ENCODE data around the gene LEFTY1.

Gene LEFTY1

GRCh38 chr1:225926551-225927113 is 37.7 kb upstream of the LEFTY1 start:
- Histone ChIP-seq H3K36me3 (ENCODE audit: control insufficient read depth, insufficient read depth, low read length, severe bottlenecking) (peaks cover 5% of the 10 kb centered on the region), H3K4me3 (ENCODE audit: low read length) (no peak overlapping the region), H3K9me3 (ENCODE audit: control insufficient read depth, low read length) (no peaks in the 10 kb centered on the region), H3K4me1 (ENCODE audit: control insufficient read depth, insufficient read depth, low read length) (peaks cover 14% of the 10 kb centered on the region), H3K9ac (ENCODE audit: low read length) (no peak overlapping the region), H3K27me3 (replicated peaks; ENCODE audit: control insufficient read depth, insufficient read depth, low read length) (no peaks in the 10 kb centered on the region)
- DNase-seq (ENCODE audit: low read depth): peak; percentile 15

- Histone ChIP-seq H3K9ac (ENCODE audit: low read length) (peak within 1 kb of the TSS; percentile 100), H3K4me3 (ENCODE audit: low read length) (peak within 1 kb of the TSS; percentile 100), H3K9me3 (ENCODE audit: control insufficient read depth, low read length) (no peaks in the 10 kb centered on the region), H3K4me1 (ENCODE audit: control insufficient read depth, insufficient read depth, low read length) (peaks cover 22% of the 10 kb centered on the region), H3K36me3 (ENCODE audit: control insufficient read depth, insufficient read depth, low read length, severe bottlenecking) (peaks cover 20% of the 10 kb centered on the region), H3K27me3 (replicated peaks; ENCODE audit: control insufficient read depth, insufficient read depth, low read length) (no peaks in the 10 kb centered on the region)
- peak; percentile 98 for DNase-seq (ENCODE audit: low read depth)
Measured at GRCh38 chr1:225923692-225924555, 35.0 kb upstream of the LEFTY1 start, which contains the start of gene PYCR2. PYCR2 (minus strand) TSS chr1:225924250; CDS start chr1:225924110, 140 bp downstream.

- no peak for DNase-seq (ENCODE audit: low read depth)
Measured at GRCh38 chr1:225923381-225923691, 34.4 kb upstream of the LEFTY1 start.

GRCh38 chr1:225921734-225922709 is 33.1 kb upstream of the LEFTY1 start:
- Histone ChIP-seq H3K9me3 (ENCODE audit: control insufficient read depth, low read length) (no peaks in the 10 kb centered on the region), H3K9ac (ENCODE audit: low read length) (no peak overlapping the region), H3K27me3 (replicated peaks; ENCODE audit: control insufficient read depth, insufficient read depth, low read length) (no peaks in the 10 kb centered on the region), H3K4me3 (ENCODE audit: low read length) (no peak overlapping the region), H3K36me3 (ENCODE audit: control insufficient read depth, insufficient read depth, low read length, severe bottlenecking) (peaks cover 34% of the 10 kb centered on the region), H3K4me1 (ENCODE audit: control insufficient read depth, insufficient read depth, low read length) (peaks cover 22% of the 10 kb centered on the region)
- DNase-seq (ENCODE audit: low read depth): no peak

More at GRCh38 chr1:225923381-225923691, 34.4 kb upstream of the LEFTY1 start:
- Histone ChIP-seq H3K4me3 (ENCODE audit: low read length) (peak overlapping the region; percentile 100), H3K9ac (ENCODE audit: low read length) (peak overlapping the region; percentile 100), H3K9me3 (ENCODE audit: control insufficient read depth, low read length) (no peaks in the 10 kb centered on the region), H3K27me3 (replicated peaks; ENCODE audit: control insufficient read depth, insufficient read depth, low read length) (no peaks in the 10 kb centered on the region), H3K4me1 (ENCODE audit: control insufficient read depth, insufficient read depth, low read length) (peaks cover 22% of the 10 kb centered on the region), H3K36me3 (ENCODE audit: control insufficient read depth, insufficient read depth, low read length, severe bottlenecking) (peaks cover 21% of the 10 kb centered on the region)

GRCh38 chr1:225919906-225920305 is 31.0 kb upstream of the LEFTY1 start:
- peaks cover 38% of the 10 kb centered on the region for H3K36me3 ChIP-seq (ENCODE audit: control insufficient read depth, insufficient read depth, low read length, severe bottlenecking)
- H3K4me3 ChIP-seq (ENCODE audit: low read length): no peak overlapping the region
- H3K9me3 ChIP-seq (ENCODE audit: control insufficient read depth, low read length): no peaks in the 10 kb centered on the region
- H3K4me1 ChIP-seq (ENCODE audit: control insufficient read depth, insufficient read depth, low read length): peaks cover 20% of the 10 kb centered on the region
- DNase-seq (ENCODE audit: low read depth): peak; percentile 75
- no peaks in the 10 kb centered on the region for H3K27me3 ChIP-seq (replicated peaks; ENCODE audit: control insufficient read depth, insufficient read depth, low read length)
- H3K9ac ChIP-seq (ENCODE audit: low read length): peak overlapping the region; percentile 22

GRCh38 chr1:225918280-225918679 is 29.3 kb upstream of the LEFTY1 start:
- H3K27me3 ChIP-seq (replicated peaks; ENCODE audit: control insufficient read depth, insufficient read depth, low read length): no peaks in the 10 kb centered on the region
- peaks cover 38% of the 10 kb centered on the region for H3K36me3 ChIP-seq (ENCODE audit: control insufficient read depth, insufficient read depth, low read length, severe bottlenecking)
- peaks cover 18% of the 10 kb centered on the region for H3K4me1 ChIP-seq (ENCODE audit: control insufficient read depth, insufficient read depth, low read length)
- H3K9ac ChIP-seq (ENCODE audit: low read length): no peak overlapping the region
- H3K4me3 ChIP-seq (ENCODE audit: low read length): no peak overlapping the region
- DNase-seq (ENCODE audit: low read depth): no peak
- no peaks in the 10 kb centered on the region for H3K9me3 ChIP-seq (ENCODE audit: control insufficient read depth, low read length)

- no peak overlapping the region for H3K4me3 ChIP-seq (ENCODE audit: low read length)
- H3K4me1 ChIP-seq (ENCODE audit: control insufficient read depth, insufficient read depth, low read length): peaks cover 12% of the 10 kb centered on the region
- H3K36me3 ChIP-seq (ENCODE audit: control insufficient read depth, insufficient read depth, low read length, severe bottlenecking): peaks cover 38% of the 10 kb centered on the region
- no peaks in the 10 kb centered on the region for H3K9me3 ChIP-seq (ENCODE audit: control insufficient read depth, low read length)
- H3K9ac ChIP-seq (ENCODE audit: low read length): no peak overlapping the region
- H3K27me3 ChIP-seq (replicated peaks; ENCODE audit: control insufficient read depth, insufficient read depth, low read length): no peaks in the 10 kb centered on the region
- no peak for DNase-seq (ENCODE audit: low read depth)
Measured at GRCh38 chr1:225917536-225917935, 28.6 kb upstream of the LEFTY1 start.

- Histone ChIP-seq H3K9ac (ENCODE audit: low read length) (no peak overlapping the region), H3K4me3 (ENCODE audit: low read length) (no peak overlapping the region), H3K27me3 (replicated peaks; ENCODE audit: control insufficient read depth, insufficient read depth, low read length) (no peaks in the 10 kb centered on the region), H3K4me1 (ENCODE audit: control insufficient read depth, insufficient read depth, low read length) (peaks cover 8% of the 10 kb centered on the region), H3K36me3 (ENCODE audit: control insufficient read depth, insufficient read depth, low read length, severe bottlenecking) (peaks cover 37% of the 10 kb centered on the region), H3K9me3 (ENCODE audit: control insufficient read depth, low read length) (no peaks in the 10 kb centered on the region)
- DNase-seq (ENCODE audit: low read depth): no peak
Measured at GRCh38 chr1:225917101-225917500, 28.2 kb upstream of the LEFTY1 start.

GRCh38 chr1:225915538-225915991 is 26.6 kb upstream of the LEFTY1 start:
- Histone ChIP-seq H3K9ac (ENCODE audit: low read length) (no peak overlapping the region), H3K4me1 (ENCODE audit: control insufficient read depth, insufficient read depth, low read length) (peaks cover 12% of the 10 kb centered on the region), H3K9me3 (ENCODE audit: control insufficient read depth, low read length) (no peaks in the 10 kb centered on the region), H3K4me3 (ENCODE audit: low read length) (no peak overlapping the region), H3K27me3 (replicated peaks; ENCODE audit: control insufficient read depth, insufficient read depth, low read length) (no peaks in the 10 kb centered on the region), H3K36me3 (ENCODE audit: control insufficient read depth, insufficient read depth, low read length, severe bottlenecking) (peaks cover 21% of the 10 kb centered on the region)
- no peak for DNase-seq (ENCODE audit: low read depth)

- DNase-seq (ENCODE audit: low read depth): no peak
- H3K9me3 ChIP-seq (ENCODE audit: control insufficient read depth, low read length): no peaks in the 10 kb centered on the region
- peaks cover 10% of the 10 kb centered on the region for H3K4me1 ChIP-seq (ENCODE audit: control insufficient read depth, insufficient read depth, low read length)
- H3K4me3 ChIP-seq (ENCODE audit: low read length): no peak overlapping the region
- H3K9ac ChIP-seq (ENCODE audit: low read length): no peak overlapping the region
- H3K36me3 ChIP-seq (ENCODE audit: control insufficient read depth, insufficient read depth, low read length, severe bottlenecking): peaks cover 18% of the 10 kb centered on the region
- no peaks in the 10 kb centered on the region for H3K27me3 ChIP-seq (replicated peaks; ENCODE audit: control insufficient read depth, insufficient read depth, low read length)
Measured at GRCh38 chr1:225914947-225915346, 26.0 kb upstream of the LEFTY1 start.

- no peaks in the 10 kb centered on the region for H3K9me3 ChIP-seq (ENCODE audit: control insufficient read depth, low read length)
- no peak overlapping the region for H3K4me3 ChIP-seq (ENCODE audit: low read length)
- H3K27me3 ChIP-seq (replicated peaks; ENCODE audit: control insufficient read depth, insufficient read depth, low read length): no peaks in the 10 kb centered on the region
- DNase-seq (ENCODE audit: low read depth): no peak
- H3K36me3 ChIP-seq (ENCODE audit: control insufficient read depth, insufficient read depth, low read length, severe bottlenecking): peaks cover 18% of the 10 kb centered on the region
- no peak overlapping the region for H3K9ac ChIP-seq (ENCODE audit: low read length)
- peaks cover 5% of the 10 kb centered on the region for H3K4me1 ChIP-seq (ENCODE audit: control insufficient read depth, insufficient read depth, low read length)
Measured at GRCh38 chr1:225914391-225914790, 25.4 kb upstream of the LEFTY1 start.

Data from adipocyte (in vitro differentiated cells).